ENCODE data around the gene TMPRSS2.

DNA sequence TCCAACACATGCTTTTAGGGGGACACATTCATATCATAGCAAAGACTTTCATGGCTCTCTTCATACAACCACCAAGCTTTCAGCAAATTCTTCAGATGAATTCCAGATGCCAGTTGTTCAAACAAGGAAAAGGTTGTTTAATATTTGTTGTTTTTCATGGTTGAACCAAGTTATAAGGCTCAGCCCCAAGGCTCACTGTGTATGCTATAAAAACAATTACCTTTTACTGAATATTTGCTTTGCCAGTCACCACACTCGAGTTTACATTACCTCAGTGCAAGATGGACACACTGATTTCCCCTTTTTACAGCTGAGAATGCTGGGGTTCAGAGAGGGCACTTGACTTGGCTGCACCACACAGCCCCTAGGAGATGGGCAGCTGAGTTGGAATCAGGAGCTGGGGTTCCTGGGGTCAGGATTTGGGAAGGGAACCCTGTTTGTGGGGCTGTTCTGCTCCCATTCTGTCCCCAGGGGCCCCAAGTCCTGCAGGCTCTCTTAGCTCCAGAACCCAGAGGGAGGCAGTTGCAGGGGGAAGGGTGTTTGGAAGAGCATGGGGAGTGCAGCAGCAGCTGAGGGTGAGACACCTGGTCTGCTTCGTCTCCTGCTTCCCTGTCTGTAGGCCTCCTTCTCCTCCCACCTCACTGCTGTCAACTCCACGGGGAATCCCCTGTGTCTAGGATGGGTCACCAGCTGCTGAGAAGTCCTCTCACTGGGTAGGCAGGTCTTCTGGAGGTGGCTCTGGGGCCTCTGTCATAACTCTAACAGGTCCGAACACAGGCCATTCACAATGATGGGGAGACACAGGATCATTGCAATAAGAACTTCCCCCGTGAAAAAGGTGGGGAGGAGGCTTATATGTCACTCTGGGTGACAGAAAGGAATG, 12.8 kb upstream of the TMPRSS2 start:
- no peak for TF ChIP-seq CTCF (IDR thresholded peaks at IDR 0.05)
- no peak for TF ChIP-seq POLR2A (IDR thresholded peaks at IDR 0.05)

Data from heart left ventricle (tissue), 13 donors.